IPS-NIHi11 (cell line): ENCODE results near the gene TBX10.
"Not testable (repeated sequence)": the region's sequence is repeated elsewhere in the genome, so short reads cannot be mapped to it uniquely, and the experiment has no call there.

Experiments
- DNase-seq: peaks from one replicate; pipeline ENCODE4 v3.0.0; 2012; ENCODE audit warnings: mixed read lengths, low spot score

The TBX10 gene

DNA sequence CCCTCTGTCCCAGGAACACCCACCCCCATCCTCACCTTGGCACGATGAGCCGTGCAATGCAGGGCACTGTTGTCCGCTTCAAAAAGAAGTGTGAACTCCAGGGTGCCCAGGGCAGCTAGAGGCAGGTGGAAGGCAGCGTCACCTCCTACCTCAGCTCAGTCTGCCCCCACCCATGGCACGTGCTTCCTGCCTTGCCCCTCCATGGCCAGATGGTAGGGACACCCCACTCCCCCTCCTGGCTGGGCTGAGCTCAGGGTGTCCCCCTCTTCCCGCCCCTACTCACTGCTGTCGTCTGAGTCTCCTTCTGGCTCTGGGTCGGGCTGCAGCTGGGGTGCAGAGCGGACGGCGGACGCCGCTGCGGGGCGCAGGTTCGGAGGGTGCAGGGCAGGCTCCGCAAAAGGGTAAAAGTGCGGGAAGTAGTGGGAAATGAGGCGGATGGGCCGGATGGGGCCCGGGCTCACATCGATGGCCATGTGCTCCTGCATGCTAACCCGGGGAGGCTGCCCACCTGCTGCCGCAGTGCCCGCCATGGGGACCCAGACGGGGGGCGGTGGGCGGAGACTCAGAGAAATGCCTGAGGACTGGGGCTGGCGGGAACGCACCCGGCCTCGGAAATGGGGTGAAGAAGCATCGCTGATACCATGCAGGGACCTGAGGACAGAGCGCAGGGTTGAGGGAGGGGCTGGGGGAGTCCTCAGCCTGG lies 23.7 kb downstream of the TBX10 start:
- no peak for DNase-seq

DNA sequence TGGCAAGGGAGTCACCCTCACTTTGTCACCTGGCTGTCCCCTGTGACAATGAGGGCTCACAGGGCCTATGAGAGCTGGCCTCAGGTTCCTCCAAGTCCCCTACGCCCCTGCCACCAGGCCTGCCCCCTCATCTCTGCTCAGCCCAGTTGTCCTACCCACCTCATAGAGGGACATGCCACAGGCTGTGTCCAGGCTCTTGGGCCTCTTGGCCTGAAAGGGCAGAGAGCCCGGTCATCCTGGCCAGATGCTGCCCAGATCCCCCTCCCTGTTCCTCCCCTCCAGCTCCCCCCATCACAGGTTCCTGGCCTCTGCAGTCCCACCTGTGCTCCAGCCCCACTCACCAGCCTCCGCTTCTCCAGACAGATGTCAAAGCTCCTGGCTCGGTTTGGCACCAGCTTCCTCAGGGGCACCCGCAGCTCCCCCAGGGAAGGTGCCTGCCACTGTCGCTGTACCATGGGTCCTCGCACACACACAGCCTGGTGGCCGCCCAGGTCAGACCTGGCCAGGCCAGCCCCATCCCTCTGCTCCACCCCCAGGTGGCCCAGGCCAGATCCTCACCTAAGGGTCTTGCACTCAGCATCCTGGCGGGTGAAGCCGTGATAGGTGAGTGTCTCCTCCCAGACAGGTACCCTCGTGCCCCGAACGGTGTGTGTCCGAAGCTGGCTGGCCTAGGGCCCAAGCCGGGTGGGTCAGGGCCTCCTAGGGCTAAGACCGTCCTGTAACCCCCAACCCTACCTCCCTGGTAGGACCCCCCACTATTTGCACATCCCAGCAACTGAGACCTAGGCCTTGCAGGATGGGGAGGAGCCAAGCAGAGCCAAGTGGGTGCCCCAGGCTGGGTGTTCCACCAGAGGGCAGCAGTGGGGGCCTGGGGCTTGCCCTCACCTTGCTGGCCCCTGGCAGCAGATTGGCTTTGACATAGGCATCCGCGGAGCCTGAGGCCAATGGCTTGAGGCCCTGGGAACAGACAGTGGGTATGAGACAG lies 24.5 kb downstream of the TBX10 start:
- DNase-seq, result peak; percentile 74

DNA sequence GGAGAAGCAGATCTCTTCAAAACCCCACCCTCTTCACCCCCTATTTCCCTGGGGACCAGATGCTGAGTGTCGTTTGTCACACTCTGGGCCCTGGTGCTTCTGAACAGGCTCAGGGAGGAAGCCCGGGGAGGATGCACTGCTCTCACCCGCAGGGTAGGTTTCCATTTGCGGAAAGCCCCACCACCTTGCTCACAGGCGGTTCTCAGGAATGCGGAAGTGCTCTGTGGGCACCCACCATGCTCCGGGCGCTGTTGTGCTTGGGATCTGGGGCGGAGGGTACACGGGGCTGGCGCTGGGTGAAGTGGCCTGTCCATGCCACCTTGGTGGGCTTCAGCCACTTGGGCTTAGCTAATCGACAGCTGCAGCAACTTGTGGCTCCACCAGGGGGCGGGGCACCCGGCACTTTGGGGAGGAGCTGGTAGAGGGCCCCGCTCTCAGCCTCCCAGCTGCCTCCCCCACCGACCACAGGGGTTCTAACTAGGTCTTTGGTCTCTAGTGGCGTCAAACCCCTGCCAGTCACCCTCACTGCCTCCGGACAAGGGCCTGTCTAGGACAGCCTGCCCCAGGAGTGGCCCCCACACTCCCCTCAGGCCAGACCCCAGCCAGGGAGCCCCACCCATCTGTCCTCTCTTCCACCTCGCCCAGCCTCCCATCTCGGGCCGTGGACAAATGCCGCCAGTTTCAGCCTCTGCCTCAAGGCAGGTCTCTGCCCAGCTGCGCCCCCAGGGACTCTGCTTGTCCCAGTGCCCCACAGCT lies 25.4 kb downstream of the TBX10 start:
- DNase-seq, result peak; percentile 71

DNA sequence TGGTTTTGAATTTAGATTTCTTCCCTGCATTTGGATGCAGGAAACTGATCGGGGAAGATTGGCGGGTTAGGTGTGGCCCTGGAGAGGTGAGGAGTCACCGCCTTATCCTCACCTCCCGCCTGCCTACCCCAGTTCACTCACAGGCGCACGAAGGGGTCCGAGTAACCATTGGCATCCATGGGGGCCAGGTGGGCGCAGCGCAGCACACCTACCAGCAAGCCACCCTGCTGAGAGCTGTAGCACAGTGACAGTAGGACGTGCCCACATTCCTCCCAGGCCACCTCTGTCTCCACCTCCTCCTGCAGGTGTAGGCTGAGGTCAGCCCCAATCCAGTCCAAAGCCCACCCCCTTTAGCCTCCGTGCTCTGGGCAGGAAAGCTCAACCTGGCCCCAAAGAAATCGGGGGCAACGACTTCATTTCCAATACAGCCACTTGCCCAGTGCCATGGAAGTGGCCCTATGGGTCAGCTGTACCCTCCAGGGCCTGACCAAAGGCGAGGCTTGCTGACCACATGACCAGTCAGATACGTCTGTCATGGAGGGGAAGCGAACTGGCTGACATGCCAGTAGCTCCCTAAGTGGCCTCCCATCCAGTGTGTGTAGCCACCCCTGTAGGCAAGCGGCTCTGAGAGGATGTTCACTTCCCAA lies 26.1 kb downstream of the TBX10 start:
- no peak for DNase-seq

DNA sequence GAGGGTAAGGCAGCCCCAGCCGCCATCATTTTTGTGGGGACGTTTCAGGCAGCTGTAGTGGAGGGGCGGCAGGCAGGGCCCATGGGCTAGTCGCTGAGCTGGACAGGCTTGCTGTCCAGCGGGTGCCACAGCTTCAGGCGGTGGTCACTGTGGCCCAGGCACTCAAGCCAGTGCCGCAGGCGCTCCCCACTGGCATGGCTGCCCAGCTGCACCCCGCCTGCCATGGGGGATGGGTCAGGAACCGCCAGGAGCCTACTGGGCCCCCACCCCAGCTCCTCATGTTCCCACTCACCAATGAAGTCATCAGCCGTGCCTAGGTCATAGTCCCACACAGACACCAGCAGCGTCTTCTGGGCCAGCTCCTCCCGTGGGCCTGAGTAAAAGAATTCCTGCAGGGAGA lies 26.8 kb downstream of the TBX10 start:
- DNase-seq, result no peak

DNA sequence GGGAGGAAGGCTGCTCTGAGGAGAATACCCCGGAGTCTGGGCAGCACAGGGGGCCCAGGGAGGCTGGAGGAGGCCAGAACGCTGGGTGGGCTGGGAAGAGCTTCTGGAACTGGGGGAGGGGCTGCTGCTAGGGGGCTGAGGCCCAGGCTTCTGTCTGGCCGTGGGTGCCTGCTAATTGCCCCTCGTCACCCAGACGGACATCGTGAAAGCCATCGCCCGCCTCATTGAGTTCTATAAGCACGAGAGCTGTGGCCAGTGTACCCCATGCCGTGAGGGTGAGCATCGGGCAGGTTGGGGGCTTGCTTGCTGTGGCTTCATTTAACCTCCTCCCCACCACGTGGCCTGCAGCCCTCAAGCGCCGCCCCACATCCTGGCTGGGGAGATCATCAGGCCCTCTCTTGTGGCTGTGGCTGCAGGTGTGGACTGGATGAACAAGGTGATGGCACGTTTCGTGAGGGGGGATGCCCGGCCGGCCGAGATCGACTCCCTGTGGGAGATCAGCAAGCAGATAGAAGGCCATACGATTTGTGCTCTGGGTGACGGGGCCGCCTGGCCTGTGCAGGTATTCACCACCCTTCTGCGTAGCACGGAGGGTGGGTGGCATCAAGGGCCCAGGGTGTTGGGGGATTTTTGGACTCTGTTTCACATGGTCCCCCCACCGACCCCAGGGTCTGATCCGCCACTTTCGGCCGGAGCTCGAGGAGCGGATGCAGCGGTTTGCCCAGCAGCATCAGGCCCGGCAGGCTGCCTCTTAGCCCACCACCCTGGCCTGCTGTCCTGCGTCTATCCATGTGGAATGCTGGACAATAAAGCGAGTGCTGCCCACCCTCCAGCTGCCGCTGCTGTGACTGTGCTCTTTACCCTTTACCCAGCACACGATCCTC lies 27.6 kb downstream of the TBX10 start:
- DNase-seq, result no peak

DNA sequence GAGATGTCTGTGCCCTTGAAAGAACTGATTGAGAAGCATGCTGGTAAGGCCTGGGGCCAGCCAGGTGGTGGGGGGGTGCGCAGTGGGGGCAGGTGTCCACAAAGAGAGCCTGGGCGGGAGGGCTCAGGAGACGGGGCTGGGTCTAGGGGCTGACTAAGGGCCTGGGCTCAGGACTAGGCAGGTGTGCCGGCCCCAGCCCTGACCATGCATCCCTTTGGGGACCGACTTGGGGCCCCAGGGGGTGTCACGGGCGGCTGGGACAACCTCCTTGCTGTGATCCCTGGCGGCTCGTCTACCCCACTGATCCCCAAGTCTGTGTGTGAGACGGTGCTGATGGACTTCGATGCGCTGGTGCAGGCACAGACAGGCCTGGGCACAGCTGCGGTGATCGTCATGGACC lies 28.4 kb downstream of the TBX10 start:
- no peak for DNase-seq

DNA sequence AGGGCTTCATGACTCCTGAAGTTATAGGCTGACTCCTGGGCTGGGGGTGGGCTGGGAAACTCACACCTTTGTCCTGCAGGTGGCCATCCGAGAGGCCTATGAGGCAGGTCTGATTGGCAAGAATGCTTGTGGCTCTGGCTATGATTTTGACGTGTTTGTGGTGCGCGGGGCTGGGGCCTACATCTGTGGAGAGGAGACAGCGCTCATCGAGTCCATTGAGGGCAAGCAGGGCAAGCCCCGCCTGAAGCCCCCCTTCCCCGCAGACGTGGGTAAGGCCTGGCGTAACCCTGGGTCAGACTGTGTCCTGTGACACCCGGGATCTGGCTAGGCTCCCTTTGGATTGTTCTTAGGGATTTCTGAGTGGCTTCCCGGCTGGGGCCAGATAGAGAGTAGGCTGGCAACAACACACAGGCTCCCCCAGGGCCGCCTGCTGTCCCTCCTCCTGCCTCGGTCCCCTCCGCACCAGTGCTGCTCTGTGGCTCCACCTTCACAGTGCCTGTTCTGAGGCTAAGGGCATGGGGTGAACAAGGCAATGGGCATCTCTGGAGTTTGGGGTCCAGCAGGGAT lies 29.2 kb downstream of the TBX10 start:
- no peak for DNase-seq

DNA sequence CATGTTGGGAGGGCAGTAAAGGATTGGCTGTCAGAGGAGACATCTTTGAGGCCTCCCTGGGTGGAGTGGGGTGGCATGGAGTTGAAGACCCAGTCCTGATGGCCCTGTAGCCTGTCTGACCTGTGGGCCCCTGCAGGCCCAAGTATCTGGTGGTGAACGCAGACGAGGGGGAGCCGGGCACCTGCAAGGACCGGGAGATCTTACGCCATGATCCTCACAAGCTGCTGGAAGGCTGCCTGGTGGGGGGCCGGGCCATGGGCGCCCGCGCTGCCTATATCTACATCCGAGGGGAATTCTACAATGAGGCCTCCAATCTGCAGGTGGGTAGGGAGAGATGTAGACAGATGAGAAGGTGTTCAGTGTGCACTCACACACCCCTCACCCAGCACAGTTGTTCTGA lies 30.2 kb downstream of the TBX10 start:
- no peak for DNase-seq

DNA sequence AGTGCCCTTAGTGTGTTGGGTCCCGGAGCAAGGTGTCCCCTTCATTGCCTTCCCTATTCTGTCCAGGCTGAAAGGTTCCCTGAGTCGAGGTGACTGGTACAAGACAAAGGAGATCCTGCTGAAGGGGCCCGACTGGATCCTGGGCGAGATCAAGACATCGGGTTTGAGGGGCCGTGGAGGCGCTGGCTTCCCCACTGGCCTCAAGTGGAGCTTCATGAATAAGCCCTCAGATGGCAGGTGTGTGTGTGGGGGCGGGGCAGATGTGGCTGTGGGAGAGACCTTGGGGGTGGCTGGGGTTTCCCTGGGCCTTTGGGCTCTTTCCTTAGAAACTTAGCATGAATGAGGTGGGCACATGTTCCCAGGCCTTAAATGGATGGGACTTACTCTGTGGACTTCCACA lies 31.1 kb downstream of the TBX10 start:
- no peak for DNase-seq

DNA sequence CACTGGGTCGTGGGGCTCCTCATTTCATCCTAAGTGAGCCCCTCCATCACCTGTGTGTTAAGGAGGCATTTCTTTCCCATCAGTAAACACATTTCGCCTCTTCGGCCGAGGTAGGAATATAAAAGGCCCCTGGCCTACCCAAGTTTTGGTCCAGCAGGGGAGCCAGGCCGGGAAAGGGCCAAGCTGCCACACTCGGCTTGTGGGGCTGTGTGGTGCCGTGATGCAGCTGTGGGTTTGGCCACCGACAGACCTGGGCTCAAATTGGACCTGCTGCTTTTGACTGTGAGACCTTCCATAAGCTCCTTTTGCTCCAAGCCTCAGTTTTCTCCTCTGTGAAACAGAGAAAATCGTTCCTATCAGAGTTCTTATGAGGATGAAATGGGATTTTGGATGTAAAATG lies 32.1 kb downstream of the TBX10 start:
- DNase-seq, result no peak

DNA sequence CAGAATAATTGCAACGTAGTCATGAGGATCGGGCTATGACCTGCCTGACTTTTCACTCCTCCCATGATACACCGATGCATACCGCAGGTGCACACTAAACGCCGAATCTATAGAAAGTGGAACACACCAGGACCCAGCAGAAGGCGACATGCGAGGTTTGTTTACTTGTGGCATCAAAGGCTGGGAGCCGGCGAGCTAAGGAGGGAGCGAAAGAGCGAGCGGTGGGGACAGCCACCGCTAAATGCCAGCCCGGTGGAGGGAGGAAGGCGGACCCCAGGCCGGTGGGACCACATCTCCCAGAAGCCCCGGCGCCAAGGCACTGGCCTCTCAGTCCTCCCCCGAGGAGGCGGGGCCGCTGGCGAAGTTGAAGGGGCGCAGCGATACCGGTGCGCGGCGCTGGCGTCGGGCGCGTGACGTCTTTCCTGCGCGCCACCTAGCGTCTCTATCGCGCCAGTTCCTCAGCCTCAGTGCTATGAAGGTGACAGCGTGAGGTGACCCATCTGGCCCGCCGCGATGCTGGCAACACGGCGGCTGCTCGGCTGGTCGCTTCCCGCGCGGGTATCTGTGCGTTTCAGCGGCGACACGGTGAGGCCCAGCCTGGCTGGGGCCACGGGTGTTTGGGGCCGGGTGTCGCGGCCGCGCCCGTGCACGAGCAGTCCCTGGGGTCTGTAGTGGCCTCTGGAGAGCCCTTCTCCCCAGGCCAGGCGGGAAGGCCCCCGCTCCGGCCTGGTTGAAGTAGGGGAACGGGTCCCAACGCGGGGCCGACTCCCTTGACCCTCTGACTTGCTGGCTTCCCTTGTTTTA lies 32.9 kb downstream of the TBX10 start, which contains the start of gene NDUFV1:
Gene NDUFV1 (plus strand): TSS at position 445 of the 804 bp plus-strand sequence. CDS start 69 bp downstream, at position 514.
- DNase-seq, result peak; percentile 95

DNA sequence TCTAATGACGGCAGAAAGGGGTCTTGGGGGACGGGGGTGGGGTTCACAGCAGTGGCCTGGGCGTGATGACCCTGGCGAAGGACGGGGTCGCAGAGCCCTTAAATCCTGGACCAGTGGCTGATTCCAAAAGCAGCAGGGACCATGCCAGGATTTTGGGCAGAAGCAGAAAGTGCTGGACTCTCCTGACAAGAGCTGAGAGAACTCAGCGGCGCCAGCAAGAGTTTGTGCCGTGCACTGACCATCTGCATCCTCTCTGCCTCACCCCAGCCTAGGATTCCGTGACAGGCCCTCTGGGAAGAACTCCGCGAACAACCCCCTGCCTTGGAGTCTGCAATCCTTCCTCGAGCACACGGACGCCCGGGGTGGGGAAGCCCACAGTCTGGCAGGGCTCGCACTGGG lies 33.5 kb downstream of the TBX10 start:
- DNase-seq, result no peak

DNA sequence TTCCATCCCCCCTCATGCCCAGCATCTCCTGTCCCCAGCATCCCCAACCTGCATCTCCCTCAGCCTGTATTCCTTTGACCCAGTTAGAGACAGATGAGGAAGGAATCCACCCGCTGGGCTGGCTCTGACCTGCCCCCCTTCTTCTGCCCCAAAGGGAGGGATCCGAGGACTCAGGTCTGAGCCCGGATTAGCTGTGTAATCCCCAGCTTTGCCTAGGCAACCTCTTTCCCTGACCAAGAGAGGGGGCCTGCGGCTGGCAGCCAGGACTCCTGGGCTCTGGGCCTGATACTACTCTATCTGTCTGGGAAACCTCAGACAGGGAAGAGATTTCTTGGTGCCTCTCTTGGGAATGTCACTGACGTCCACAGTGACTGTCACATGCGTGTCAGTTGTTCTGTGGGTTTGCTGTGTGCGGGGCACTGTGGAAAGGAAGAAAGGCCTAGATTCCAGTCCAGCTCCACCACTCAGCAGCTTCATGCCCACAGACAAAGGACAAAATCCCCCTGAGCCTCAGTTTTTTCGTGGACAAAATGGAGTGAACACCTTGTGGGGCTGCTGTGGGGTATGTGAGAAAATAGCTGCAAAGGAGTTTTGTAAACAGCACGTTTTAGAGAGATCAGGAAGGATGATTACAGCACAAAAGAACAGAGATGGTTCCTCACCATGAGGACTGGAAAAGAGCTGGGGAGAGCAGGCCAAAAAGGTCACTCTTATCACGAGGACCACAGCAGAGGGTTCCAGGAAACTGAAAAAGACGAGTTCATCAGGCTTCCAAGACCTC lies 34.1 kb downstream of the TBX10 start:
- no peak for DNase-seq

DNA sequence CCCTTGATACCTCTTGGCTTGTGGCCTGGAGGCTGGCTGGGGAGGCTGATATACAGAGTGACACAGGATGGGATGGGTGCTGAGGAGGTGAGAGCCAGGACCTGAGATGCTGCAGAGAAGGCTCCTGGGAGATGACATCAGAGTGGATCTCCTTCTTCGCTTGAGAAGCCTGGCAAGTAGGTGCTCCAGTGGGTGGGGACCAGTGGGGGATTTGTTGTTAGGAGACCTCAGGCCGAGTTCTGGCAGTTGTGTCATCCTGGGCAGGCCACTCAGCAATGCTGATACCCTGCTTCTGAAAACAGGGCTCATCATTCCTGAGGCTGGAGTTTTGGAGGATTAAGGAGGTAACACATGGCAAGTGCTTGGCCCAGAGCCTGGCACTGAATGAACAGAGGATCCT lies 34.7 kb downstream of the TBX10 start:
- DNase-seq, result no peak

DNA sequence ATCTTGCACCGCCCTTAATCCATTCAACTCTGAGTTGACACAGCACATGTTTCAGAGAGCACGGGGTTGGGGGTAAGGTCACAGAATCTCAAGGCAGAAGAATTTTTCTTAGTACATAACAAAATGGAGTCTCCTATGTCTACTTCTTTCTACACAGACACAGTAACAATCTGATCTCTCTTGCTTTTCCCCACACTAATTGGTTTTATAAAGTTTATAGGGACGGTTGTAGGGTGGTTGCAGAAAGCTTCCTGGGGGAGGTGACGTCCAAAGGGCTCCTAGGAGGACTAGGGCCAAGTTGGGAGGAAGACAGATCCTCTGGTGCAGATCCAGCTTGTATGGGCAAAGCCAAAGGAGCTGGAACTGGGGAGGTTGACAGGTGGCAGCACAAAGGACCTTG lies 35.4 kb downstream of the TBX10 start:
- not testable (repeated sequence) for DNase-seq

DNA sequence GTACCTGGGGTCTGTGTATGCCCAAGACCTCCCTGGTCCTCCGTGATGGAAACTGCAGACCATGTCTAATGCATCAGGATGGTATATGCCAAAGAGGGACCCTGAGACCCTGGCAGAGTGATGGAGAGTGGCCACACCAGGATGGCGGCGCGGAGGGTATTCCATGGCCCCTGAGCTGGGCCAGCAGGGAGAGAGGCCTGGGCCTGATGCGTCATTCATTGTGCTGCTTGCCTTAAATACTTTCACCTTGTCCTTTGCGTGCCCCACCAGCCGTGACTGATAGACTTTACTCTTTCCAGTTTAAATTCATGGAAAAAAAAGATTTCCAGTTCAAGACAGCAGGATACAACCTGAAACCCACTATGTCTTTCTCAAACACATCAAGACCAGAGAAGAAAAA lies 38.5 kb downstream of the TBX10 start:
- no peak for DNase-seq

DNA sequence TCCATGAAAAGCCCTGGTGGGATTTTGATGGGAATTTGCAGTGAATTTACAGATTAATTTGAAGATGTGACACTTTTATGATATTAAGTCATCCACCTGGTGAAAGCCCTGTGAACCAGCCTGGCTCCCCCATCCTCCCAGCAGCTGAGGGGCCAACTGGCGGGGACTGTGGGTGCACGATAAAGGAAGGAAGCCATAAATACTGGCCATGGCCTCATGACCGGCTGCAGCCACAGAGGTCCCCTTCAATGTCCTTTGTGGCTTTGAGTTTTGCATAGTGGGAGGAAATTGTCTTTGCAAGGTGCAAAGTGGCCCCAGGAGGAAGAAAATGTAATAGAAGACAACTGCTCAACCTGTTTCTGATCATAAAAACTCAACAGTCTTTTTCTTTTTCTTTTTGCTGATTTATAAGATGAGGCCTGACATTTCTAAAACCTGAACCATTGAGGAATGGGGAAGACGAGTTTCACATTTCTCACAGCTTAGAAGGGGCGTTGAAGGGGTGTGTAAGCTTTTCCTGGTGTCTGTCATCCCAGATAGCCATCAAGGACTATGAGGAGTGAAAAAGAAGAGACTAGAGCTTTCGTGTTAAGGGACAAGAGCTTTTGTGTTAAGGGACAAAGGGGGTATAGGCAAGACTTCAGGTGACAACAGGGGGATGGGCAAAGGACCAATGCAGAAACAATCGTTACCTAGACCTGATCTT lies 39.1 kb downstream of the TBX10 start:
- DNase-seq, result no peak
